Tibial nerve (tissue), 4 donors: ENCODE measurements around the gene CAMSAP1.

Source experiments
- EP300 ChIP-seq, 2 donors: sonication (generic); formaldehyde crosslinking; IDR thresholded peaks; one replicate each; pipeline ENCODE4 v1.6.1; 2017; ENCODE audit warnings: antibody characterized with exemption in 2 of 2, mild to moderate bottlenecking in 1 of 2
- POLR2A ChIP-seq, 2 donors: fragments of 450-650 bp; IDR thresholded peaks; one replicate each; pipeline ENCODE4 v1.6.1; 2017; ENCODE audit warnings: antibody characterized with exemption in 2 of 2, mild to moderate bottlenecking in 2 of 2, moderate library complexity in 2 of 2
- TF ChIP-seq, protein P1 (sequence below), 5 experiments: fragments of 200-600 bp in 3 of 5; fragments of 450-650 bp in 2 of 5; sonication (generic) in 3 of 5; IDR thresholded peaks; one replicate each; pipeline ENCODE4 v1.5.1; 2016 to 2019; ENCODE audit warnings: antibody characterized with exemption in 5 of 5, mild to moderate bottlenecking in 3 of 5, moderate library complexity in 2 of 5

DNA sequence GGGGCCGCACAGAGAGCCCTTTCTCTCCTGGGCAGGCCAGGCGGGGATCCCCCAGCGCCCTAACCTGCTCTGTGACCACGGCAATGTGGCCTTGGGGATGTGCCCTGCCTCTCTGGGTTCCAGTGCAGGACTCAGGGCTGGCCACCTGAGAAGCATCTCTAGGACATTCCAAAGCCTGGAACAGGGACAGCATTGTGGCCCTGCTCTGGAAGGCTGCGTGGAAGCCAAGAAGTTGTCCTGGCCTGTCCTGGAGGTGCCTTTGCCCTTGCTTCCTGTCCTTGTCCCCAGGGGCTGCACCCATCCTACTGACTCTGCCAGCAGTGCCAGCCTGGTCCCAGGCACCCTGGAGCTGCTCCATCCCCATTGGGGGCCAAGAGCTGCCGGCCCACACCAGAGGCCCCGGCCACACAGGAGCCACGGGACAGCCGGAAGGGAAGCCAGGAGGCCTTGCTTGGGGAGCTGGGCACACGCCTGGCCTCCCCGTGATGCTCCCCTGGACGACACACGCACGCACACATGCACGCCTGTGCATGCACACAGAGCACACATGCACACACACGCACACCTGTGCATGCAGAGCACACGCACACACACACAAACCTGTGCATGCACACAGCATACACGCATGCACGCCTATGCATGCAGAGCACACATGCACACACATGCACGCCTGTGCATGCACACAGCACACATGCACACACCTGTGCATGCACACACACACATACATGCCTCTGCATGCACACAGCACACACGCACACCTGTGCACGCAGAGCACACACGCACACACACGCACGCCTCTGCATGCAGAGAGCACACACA is 20.1 kb upstream of the CAMSAP1 start:
- TF ChIP-seq, protein P1, sequence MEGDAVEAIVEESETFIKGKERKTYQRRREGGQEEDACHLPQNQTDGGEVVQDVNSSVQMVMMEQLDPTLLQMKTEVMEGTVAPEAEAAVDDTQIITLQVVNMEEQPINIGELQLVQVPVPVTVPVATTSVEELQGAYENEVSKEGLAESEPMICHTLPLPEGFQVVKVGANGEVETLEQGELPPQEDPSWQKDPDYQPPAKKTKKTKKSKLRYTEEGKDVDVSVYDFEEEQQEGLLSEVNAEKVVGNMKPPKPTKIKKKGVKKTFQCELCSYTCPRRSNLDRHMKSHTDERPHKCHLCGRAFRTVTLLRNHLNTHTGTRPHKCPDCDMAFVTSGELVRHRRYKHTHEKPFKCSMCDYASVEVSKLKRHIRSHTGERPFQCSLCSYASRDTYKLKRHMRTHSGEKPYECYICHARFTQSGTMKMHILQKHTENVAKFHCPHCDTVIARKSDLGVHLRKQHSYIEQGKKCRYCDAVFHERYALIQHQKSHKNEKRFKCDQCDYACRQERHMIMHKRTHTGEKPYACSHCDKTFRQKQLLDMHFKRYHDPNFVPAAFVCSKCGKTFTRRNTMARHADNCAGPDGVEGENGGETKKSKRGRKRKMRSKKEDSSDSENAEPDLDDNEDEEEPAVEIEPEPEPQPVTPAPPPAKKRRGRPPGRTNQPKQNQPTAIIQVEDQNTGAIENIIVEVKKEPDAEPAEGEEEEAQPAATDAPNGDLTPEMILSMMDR (IDR thresholded peaks at IDR 0.05) = no peak
- TF ChIP-seq POLR2A (IDR thresholded peaks at IDR 0.05) = no peak
- TF ChIP-seq EP300 (IDR thresholded peaks at IDR 0.05) = no peak
